ENCODE results near the gene SMAD7.

SMAD7 gene

GRCh38 chr18:48933578-48934414 lies 17.0 kb downstream of the SMAD7 start:
- H3K4me3 ChIP-seq (ENCODE audit: low read depth, low read length): no peak overlapping the region

GRCh38 chr18:48932822-48933510 lies 17.8 kb downstream of the SMAD7 start:
- no peaks in the 10 kb centered on the region for H3K27me3 ChIP-seq (ENCODE audit: insufficient read depth, low read depth, severe bottlenecking)
- no peak for DNase-seq
- H3K4me3 ChIP-seq (ENCODE audit: low read depth, low read length): no peak overlapping the region
- TF ChIP-seq, protein P1, sequence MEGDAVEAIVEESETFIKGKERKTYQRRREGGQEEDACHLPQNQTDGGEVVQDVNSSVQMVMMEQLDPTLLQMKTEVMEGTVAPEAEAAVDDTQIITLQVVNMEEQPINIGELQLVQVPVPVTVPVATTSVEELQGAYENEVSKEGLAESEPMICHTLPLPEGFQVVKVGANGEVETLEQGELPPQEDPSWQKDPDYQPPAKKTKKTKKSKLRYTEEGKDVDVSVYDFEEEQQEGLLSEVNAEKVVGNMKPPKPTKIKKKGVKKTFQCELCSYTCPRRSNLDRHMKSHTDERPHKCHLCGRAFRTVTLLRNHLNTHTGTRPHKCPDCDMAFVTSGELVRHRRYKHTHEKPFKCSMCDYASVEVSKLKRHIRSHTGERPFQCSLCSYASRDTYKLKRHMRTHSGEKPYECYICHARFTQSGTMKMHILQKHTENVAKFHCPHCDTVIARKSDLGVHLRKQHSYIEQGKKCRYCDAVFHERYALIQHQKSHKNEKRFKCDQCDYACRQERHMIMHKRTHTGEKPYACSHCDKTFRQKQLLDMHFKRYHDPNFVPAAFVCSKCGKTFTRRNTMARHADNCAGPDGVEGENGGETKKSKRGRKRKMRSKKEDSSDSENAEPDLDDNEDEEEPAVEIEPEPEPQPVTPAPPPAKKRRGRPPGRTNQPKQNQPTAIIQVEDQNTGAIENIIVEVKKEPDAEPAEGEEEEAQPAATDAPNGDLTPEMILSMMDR (IDR thresholded peaks at IDR 0.05; ENCODE audit: low read depth, low read length): no peak
- H3K9me3 ChIP-seq (ENCODE audit: severe bottlenecking): no peaks in the 10 kb centered on the region
- peaks cover 48% of the 10 kb centered on the region for H3K36me3 ChIP-seq
- no peak overlapping the region for H3K27ac ChIP-seq

More at GRCh38 chr18:48933578-48934414, 17.0 kb downstream of the SMAD7 start:
- H3K27me3 ChIP-seq (ENCODE audit: insufficient read depth, low read depth, severe bottlenecking): no peaks in the 10 kb centered on the region
- H3K9me3 ChIP-seq (ENCODE audit: severe bottlenecking): no peaks in the 10 kb centered on the region
- peaks cover 56% of the 10 kb centered on the region for H3K36me3 ChIP-seq
- H3K27ac ChIP-seq: no peak overlapping the region
- TF ChIP-seq, protein P1 (IDR thresholded peaks at IDR 0.05; ENCODE audit: low read depth, low read length): no peak
- DNase-seq: no peak

- DNase-seq: no peak
- Histone ChIP-seq H3K36me3 (peaks cover 43% of the 10 kb centered on the region), H3K27ac (no peak overlapping the region), H3K4me3 (ENCODE audit: low read depth, low read length) (no peak overlapping the region), H3K9me3 (ENCODE audit: severe bottlenecking) (no peaks in the 10 kb centered on the region), H3K27me3 (ENCODE audit: insufficient read depth, low read depth, severe bottlenecking) (no peaks in the 10 kb centered on the region)
- TF ChIP-seq, protein P1 (IDR thresholded peaks at IDR 0.05; ENCODE audit: low read depth, low read length): no peak
These were observed 18.3 kb downstream of the SMAD7 start for GRCh38 chr18:48932462-48932818.

- Histone ChIP-seq H3K27ac (no peak overlapping the region), H3K4me3 (ENCODE audit: low read depth, low read length) (no peak overlapping the region), H3K36me3 (peaks cover 38% of the 10 kb centered on the region), H3K9me3 (ENCODE audit: severe bottlenecking) (no peaks in the 10 kb centered on the region), H3K27me3 (ENCODE audit: insufficient read depth, low read depth, severe bottlenecking) (no peaks in the 10 kb centered on the region)
- TF ChIP-seq, protein P1 (IDR thresholded peaks at IDR 0.05; ENCODE audit: low read depth, low read length): no peak
- no peak for DNase-seq
These were observed 18.9 kb downstream of the SMAD7 start for GRCh38 chr18:48931680-48932461.

GRCh38 chr18:48930926-48931325 lies 19.8 kb downstream of the SMAD7 start:
- H3K9me3 ChIP-seq (ENCODE audit: severe bottlenecking): no peaks in the 10 kb centered on the region
- no peaks in the 10 kb centered on the region for H3K27me3 ChIP-seq (ENCODE audit: insufficient read depth, low read depth, severe bottlenecking)
- DNase-seq: no peak
- TF ChIP-seq, protein P1 (IDR thresholded peaks at IDR 0.05; ENCODE audit: low read depth, low read length): no peak
- H3K36me3 ChIP-seq: peaks cover 39% of the 10 kb centered on the region
- no peak overlapping the region for H3K27ac ChIP-seq
- H3K4me3 ChIP-seq (ENCODE audit: low read depth, low read length): no peak overlapping the region

Measured in WERI-Rb-1 (cell line).